Stimulated activated CD8-positive, alpha-beta memory T cell treated with anti-CD3 and anti-CD28 coated beads, Interleukin-15, amount 100 ng/mL, for 48 hours (primary cell): ENCODE data around the gene JMJD1C.
"Not testable (repeated sequence)": the region's sequence is repeated elsewhere in the genome, so short reads cannot be mapped to it uniquely, and the experiment has no call there.

Experiments
- DNase-seq, 2 donors: peaks; one replicate each; pipeline ENCODE4 v3.0.0-alpha.2; 2020; ENCODE audit warnings: low read depth in 2 of 2

The JMJD1C gene

GRCh38 chr10:63294781-63295180 is 171.0 kb downstream of the JMJD1C start:
- no peak for DNase-seq

- DNase-seq, result not testable (repeated sequence)
Observed at GRCh38 chr10:63292847-63293246, 172.9 kb downstream of the JMJD1C start.

GRCh38 chr10:63288170-63288569 is 177.6 kb downstream of the JMJD1C start:
- DNase-seq, result no peak

- DNase-seq, result no peak
Observed at GRCh38 chr10:63286754-63287264, 179.0 kb downstream of the JMJD1C start.

GRCh38 chr10:63286340-63286739 is 179.4 kb downstream of the JMJD1C start:
- DNase-seq, result no peak

GRCh38 chr10:63283901-63284300 is 181.9 kb downstream of the JMJD1C start:
- not testable (repeated sequence) for DNase-seq

GRCh38 chr10:63283093-63283492 is 182.7 kb downstream of the JMJD1C start:
- DNase-seq, result no peak

GRCh38 chr10:63281967-63282366 is 183.8 kb downstream of the JMJD1C start:
- DNase-seq, result no peak

GRCh38 chr10:63280386-63280785 is 185.4 kb downstream of the JMJD1C start:
- no peak for DNase-seq

GRCh38 chr10:63275094-63275493 is 190.7 kb downstream of the JMJD1C start:
- DNase-seq, result no peak

GRCh38 chr10:63273577-63273976 is 192.2 kb downstream of the JMJD1C start:
- DNase-seq, result no peak

- DNase-seq, result peak; percentile 63 to 65
Observed at GRCh38 chr10:63268798-63269503, 196.8 kb downstream of the JMJD1C start.

- DNase-seq, result no peak
Observed at GRCh38 chr10:63268149-63268797, 197.5 kb downstream of the JMJD1C start.

GRCh38 chr10:63267414-63268148 is 198.2 kb downstream of the JMJD1C start:
- no peak for DNase-seq

- DNase-seq, result no peak
Observed at GRCh38 chr10:63266391-63267316, 199.1 kb downstream of the JMJD1C start.

GRCh38 chr10:63265683-63266235 is 200.0 kb downstream of the JMJD1C start:
- DNase-seq, result no peak

- DNase-seq, result peak in 1 of 2 donors; percentile 13
Observed at GRCh38 chr10:63265222-63265617, 200.6 kb downstream of the JMJD1C start.

- DNase-seq, result no peak
Observed at GRCh38 chr10:63264617-63265221, 201.1 kb downstream of the JMJD1C start.

- no peak for DNase-seq
Observed at GRCh38 chr10:63262430-63263073, 203.2 kb downstream of the JMJD1C start.

GRCh38 chr10:63261496-63261895 is 204.3 kb downstream of the JMJD1C start:
- DNase-seq, result no peak
